Aortic smooth muscle cell (primary cell): ENCODE data around the gene CFL2. TPM values are rescaled to one million over a fixed set of nuclear protein-coding genes. Genes with fewer than 3 reads are reported as not detected.

Experiments used
- total RNA-seq: library from RNA; depleted of rRNA; stranded (reverse); fragments of >200 nt; gene quantifications from 2 replicates; pipeline ENCODE4 v1.2.3, GENCODE V29; 2014

Gene CFL2
- total RNA-seq = 56.9 and 136 TPM in 2 replicates

DNA sequence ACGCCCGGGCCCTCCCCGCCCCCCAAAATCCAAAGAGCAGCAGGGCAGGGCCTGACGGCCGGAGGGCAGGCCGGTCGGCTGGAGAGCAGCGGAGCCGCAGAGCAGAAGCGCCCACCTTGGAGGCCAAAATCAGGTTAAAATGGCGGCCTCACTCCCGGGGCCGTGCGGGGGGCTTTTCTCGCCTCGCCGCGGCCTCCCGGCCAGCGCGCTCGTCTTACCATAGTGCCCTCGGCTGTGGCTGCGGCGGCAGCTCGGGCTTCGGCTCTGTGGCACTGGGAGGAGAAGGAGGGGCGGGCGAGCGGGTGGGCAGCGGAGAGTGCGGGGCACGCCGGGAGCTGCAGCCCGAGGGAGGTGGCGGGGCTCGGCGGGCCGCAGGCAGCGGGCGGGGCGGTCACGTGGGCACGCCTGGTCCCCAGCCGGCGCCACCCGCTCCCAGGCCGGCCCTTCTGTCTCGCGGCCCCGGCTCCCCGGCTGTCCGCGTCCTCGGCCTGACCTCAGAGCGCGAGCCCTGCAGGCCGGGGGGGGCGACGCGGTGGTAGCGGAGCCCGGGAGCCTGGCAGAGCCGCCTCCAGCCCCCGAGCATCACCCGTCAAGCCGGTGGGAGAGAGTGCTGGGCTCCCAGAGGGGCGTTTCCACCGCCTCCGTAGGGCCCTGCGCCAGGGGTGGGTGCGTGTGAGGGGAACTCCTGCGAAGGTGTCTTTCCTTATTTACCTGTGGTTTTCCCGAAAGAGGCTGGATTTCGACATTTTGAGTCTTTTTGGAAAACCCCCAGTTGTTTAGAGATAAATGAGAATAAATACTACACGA lies at the start of gene CFL2:
Gene CFL2 (minus strand): TSS at position 274 of the 807 bp plus-strand sequence. CDS start 53 bp downstream, at position 221.

Other genes with a start within 250 kb of the CFL2 start
- 47.6 and 61.2 TPM in 2 replicates for gene EAPP, start 174.9 kb downstream of the CFL2 start, total RNA-seq
- gene SNX6, start 84.4 kb downstream of the CFL2 start, total RNA-seq = 80.1 and 90.9 TPM in 2 replicates
- gene BAZ1A, start 160.8 kb upstream of the CFL2 start, total RNA-seq = 21.9 and 26.8 TPM in 2 replicates